ENCODE measurements around the gene TRIM26.
"Not testable (repeated sequence)": the region's sequence is repeated elsewhere in the genome, so short reads cannot be mapped to it uniquely, and the experiment has no call there.

The TRIM26 gene

DNA sequence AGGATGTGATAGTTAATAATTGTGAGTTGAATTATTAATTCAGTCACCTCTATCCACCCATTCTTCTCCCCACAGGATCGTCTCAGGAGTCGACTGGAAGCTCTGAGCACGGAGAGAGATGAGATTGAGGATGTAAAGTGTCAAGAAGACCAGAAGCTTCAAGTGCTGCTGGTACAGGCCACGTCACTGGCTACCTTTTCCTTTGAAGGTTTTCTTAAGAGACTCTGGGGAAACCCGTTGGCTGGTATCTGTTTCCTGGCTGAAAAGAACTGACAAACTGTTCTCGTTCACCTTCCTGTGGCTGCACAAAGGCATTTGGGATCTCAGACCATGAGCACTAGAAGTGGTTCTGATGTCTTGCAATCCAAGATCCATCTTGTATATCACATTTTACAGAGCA lies 46.1 kb downstream of the TRIM26 start:
- Mint-ChIP-seq H3K36me3 (no peaks in the 10 kb centered on the region), H3K27ac (no peak overlapping the region), H3K4me3 (no peak overlapping the region), H3K9me3 (no peaks in the 10 kb centered on the region), H3K27me3 (peaks cover 81% of the 10 kb centered on the region), H3K4me1 (peaks cover 13% of the 10 kb centered on the region)
- no peak for ATAC-seq

DNA sequence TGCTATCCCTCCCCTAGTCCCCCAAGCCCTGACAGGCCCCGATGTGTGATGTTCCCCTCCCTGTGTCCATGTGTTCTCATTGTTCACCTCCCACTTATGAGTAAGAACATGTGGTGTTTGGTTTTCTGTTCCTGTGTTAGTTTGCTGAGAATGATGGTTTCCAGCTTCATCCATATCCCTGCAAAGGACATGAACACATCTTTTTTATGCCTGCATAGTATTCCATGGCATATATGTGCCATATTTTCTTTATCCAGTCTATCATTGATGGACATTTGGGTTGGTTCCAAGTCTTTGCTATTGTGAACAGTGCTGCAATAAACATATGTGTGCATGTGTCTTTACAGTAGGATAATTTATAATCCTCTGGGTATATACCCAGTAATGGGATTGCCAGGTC lies 48.0 kb downstream of the TRIM26 start:
- not testable (repeated sequence) for H3K9me3 Mint-ChIP-seq, H3K36me3 Mint-ChIP-seq, ATAC-seq, H3K4me1 Mint-ChIP-seq, H3K4me3 Mint-ChIP-seq, H3K27ac Mint-ChIP-seq
- peaks cover 63% of the 10 kb centered on the region for H3K27me3 Mint-ChIP-seq

DNA sequence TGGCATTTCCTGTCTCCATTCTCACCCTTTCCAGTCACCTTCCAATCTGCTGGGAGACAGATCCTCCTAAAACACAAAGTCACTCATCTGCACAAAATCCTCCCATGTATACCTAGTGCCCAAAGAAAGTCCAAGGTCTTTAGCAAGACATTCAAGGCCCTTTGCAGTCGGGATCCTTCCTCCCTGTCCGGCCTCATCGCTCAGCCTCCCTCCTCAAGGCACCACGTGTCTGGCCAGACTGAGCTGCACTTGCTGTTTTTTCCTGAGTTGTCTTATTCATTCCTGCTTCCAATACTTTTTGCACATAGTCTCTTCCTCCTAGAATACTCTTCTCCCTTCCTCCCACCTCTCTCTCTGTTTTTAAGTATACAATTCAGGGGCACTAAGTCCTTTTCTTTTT lies 48.5 kb downstream of the TRIM26 start:
- Mint-ChIP-seq H3K4me1 (no peaks in the 10 kb centered on the region), H3K27ac (no peak overlapping the region), H3K9me3 (no peaks in the 10 kb centered on the region), H3K4me3 (no peak overlapping the region), H3K36me3 (no peaks in the 10 kb centered on the region), H3K27me3 (peaks cover 57% of the 10 kb centered on the region)
- ATAC-seq: no peak

DNA sequence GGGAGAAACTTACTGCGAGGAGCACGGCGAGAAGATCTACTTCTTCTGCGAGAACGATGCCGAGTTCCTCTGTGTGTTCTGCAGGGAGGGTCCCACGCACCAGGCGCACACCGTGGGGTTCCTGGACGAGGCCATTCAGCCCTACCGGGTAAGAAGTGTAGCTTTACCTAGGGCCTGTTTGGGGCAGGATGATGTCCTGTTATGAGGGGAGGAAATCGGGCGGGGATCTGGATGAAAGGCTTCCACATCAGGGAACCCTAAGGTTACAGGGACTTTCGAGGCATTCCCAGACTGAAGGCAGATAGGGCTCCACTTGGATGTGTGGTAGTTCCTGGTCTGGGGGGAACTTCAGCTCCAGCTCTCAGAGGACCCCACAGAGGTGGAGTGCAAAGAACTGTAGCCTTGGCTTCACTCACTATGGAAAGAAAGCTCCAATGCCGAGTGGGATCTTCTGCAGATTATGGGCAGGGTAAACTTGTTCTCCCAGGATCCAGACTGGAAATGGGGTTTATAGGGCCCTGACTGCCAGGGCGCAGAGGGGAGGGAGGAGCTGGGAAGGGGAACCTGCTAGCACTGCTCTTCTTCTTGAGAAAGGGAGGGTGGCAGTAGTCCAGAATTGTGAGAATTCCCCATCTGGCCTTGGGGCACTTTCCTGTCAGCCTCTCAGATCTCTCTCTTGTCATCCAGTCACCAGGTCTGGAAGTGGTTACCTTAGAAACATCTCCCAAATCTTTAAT lies 49.1 kb downstream of the TRIM26 start:
- Mint-ChIP-seq H3K27me3 (peaks cover 51% of the 10 kb centered on the region), H3K36me3 (no peaks in the 10 kb centered on the region), H3K4me3 (no peak overlapping the region), H3K4me1 (no peaks in the 10 kb centered on the region), H3K9me3 (no peaks in the 10 kb centered on the region), H3K27ac (no peak overlapping the region)
- ATAC-seq: no peak

DNA sequence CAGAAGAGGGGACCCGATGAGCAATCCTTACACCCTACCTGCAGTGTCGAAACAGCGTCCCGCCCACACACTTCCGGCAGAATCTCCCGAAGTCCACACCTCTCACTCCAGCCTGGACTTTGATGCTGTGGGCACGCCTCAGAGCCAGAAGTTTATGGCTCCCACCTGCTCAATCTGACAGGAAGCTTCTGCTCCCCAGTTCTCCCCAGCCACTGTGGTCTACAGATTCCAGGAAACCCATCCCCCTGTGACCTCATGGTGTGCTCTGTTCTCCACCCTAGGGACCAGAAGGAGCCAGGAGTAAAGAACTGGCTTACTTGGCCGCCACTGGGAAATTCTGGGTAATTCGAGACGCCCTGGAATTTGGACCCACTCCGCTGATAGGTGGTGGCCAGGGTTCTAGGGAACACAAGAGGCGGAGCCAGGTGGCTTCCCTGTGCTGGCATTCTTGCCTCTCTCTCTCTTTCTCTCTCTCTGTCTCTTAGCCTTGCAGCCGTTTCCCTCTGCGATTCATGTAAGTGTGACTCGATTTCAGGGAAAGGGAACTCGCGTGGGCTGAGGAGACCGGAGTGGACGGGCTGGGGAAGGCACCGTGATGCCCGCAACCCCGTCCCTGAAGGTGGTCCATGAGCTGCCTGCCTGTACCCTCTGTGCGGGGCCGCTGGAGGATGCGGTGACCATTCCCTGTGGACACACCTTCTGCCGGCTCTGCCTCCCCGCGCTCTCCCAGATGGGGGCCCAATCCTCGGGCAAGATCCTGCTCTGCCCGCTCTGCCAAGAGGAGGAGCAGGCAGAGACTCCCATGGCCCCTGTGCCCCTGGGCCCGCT lies 49.9 kb downstream of the TRIM26 start, which contains the start of gene TRIM15:
Gene TRIM15, plus strand, starts transcription at position 457 of the 828 bp plus-strand sequence. Its CDS starts 139 bp downstream, at position 596.
- Mint-ChIP-seq H3K9me3 (no peaks in the 10 kb centered on the region), H3K4me1 (peaks cover 6% of the 10 kb centered on the region), H3K36me3 (no peaks in the 10 kb centered on the region), H3K27ac (no peak within 1 kb of the TSS), H3K27me3 (peaks cover 43% of the 10 kb centered on the region), H3K4me3 (no peak within 1 kb of the TSS)
- ATAC-seq: no peak

DNA sequence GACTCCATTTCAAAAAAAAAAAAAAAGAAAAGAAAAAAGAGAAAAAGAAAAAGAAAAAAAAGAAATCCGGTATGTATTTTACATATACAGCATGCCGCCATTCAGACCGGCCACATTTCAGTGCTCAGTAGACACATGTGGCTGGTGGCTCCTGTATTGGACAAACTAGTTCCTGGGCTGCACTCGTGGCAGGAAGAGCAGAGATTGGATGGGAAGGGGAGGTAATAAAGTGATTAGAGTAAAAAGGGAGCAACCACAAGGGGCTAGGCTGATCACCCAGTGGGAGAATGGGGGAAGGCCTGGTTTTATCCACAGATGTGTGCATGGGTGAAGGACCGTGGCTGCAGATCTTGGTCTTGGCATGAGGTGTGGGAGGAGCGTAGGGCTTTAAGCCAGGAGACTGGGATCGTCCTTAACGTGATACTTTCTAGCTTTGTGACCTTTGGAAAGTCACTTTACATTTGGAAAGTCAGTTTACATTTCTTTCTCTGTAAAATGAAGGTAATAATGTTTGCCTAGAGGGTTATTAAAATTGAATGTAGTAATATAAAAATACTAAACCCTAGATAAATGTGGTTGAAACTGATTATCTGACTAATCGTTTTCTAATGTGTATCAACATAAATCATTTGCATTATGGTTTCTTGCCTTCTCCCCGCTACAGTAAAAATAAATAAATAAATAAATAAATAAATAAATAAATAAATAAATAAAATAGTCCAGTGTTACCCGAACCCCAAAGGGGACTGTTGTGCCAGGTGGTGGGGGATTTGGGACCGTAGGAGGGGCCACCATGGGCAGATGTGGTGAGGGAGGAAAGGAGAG lies 50.7 kb downstream of the TRIM26 start:
- no peak overlapping the region for H3K4me3 Mint-ChIP-seq
- H3K9me3 Mint-ChIP-seq: no peaks in the 10 kb centered on the region
- peak; percentile 35 for ATAC-seq
- no peak overlapping the region for H3K27ac Mint-ChIP-seq
- no peaks in the 10 kb centered on the region for H3K36me3 Mint-ChIP-seq
- H3K4me1 Mint-ChIP-seq: peaks cover 10% of the 10 kb centered on the region
- H3K27me3 Mint-ChIP-seq: peaks cover 35% of the 10 kb centered on the region

DNA sequence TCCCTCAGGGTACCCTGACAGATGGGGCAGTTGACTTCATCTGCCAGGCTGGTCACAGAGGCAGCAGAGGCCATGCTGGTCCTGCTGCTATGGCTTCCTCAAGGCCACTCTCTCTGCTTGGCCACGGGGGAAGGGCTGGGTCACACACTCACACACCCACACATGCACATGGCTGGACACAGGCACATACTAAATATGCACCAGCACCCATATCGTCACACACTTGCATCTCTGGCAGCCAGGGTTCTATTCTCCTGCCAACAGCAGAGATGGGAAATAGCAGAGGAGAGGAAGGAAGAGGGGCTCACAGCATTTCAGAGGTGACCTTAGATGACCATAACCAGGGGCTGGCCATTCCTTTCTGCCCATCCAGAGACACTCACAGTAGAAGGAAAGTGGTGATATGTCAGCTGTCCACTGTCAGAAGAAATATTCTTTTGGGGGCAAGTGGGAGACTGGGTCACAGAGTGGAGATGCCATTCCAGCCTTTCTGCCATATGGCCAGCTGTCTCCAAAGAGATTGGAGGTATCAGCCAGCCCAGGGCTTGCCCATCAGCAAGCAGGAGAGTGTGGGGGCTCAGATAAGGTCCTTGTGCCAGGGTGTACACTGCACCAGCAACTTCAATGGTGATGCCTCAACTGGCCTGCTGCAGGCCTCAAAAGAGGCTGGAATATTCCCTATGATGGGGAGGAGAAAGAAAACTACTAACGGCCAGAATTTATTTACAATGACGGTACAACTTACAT lies 52.2 kb downstream of the TRIM26 start, which contains the start of gene TRIM10:
Gene TRIM10, minus strand, starts transcription at position 427 of the 747 bp plus-strand sequence. Its CDS starts 353 bp downstream, at position 74.
- Mint-ChIP-seq H3K4me1 (peaks cover 10% of the 10 kb centered on the region), H3K27me3 (peaks cover 25% of the 10 kb centered on the region), H3K36me3 (no peaks in the 10 kb centered on the region), H3K4me3 (no peak within 1 kb of the TSS), H3K9me3 (no peaks in the 10 kb centered on the region), H3K27ac (no peak within 1 kb of the TSS)
- no peak for ATAC-seq

DNA sequence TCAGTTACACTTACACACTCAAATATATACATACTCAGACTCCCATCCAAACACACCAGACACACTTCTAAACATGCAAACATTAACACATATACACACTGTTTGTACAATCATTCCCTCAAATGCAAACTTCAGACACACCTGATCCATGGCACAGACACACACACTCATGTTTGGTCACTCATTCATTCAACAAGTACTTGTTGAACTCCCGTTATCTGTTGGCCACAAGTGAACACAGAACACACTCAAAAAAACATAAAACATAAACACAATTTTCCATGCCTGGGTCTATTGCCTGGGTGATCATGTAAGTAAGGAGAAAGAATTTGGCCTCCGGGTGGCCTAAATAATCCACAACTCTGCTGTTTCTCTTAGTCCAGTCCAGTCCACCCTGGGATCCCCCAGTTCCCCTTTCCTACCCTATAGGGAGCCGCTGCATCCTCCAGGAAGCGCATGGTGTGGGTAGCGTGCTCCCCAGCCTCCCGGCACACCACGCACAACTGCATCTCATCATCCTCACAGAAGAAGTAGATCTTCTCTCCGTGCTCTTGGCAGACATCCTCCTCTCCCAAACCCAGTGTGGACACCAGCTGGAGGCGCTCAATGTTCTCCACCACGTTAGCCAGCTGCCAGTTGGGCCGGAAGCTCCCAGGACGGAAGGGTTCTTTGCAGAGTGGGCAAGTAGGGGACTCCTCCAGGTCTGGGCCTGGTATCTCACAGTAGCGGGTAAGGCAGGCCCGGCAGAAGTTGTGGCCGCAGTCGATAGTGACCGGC lies 53.0 kb downstream of the TRIM26 start:
- no peaks in the 10 kb centered on the region for H3K36me3 Mint-ChIP-seq
- H3K27ac Mint-ChIP-seq: no peak overlapping the region
- H3K4me3 Mint-ChIP-seq: no peak overlapping the region
- peaks cover 23% of the 10 kb centered on the region for H3K27me3 Mint-ChIP-seq
- H3K4me1 Mint-ChIP-seq: peaks cover 10% of the 10 kb centered on the region
- no peak for ATAC-seq
- H3K9me3 Mint-ChIP-seq: no peaks in the 10 kb centered on the region

DNA sequence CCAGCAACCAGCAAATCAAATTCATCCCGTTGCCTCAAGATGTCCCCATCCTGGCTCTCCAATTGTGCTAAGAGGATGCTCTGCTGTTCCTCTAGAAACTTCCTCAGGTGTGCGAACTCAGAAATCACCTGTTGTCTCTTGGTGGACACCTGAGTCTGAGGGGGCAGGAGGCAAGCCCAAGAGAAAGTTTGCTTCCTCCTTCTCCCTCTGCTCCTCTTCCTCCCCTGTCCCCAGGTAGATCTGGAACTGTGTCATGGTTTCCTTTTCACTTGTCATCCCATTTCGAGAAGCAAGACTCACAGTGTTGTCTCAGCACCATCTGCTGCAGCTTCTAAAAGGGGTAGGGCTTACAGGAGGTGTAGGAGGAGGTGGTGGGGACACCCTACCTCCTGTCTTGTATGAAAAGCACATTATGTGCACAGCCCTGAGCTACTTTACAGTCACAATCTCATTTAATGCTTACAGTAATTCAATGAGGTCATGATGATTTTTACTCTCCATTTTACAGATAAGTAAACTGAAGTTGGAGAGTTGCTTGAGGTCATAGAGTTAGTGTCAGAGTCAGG lies 54.6 kb downstream of the TRIM26 start:
- H3K27ac Mint-ChIP-seq: no peak overlapping the region
- H3K4me3 Mint-ChIP-seq: no peak overlapping the region
- peaks cover 23% of the 10 kb centered on the region for H3K27me3 Mint-ChIP-seq
- ATAC-seq: no peak
- no peaks in the 10 kb centered on the region for H3K36me3 Mint-ChIP-seq
- no peaks in the 10 kb centered on the region for H3K9me3 Mint-ChIP-seq
- peaks cover 10% of the 10 kb centered on the region for H3K4me1 Mint-ChIP-seq

DNA sequence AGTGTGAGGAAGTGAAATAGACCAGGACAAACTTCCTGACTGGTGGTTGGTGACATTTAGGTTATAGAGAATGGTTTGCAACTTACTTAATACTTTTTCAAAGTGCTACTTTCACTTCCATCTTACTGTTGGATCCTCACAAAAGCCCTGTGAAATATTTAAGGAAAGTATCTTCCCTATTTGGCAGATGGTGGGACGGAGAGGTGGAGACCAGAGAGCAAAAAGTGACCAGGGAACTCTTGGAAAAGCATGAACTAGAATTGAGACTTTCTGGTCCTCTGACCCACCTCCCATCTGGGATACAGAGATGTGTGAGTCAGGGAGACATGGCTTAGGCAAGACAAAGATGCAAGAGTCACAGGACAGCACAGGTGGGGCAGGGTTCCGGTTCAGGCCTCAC lies 55.2 kb downstream of the TRIM26 start:
- Mint-ChIP-seq H3K27me3 (peaks cover 23% of the 10 kb centered on the region), H3K4me3 (no peak overlapping the region), H3K36me3 (no peaks in the 10 kb centered on the region), H3K9me3 (no peaks in the 10 kb centered on the region), H3K27ac (no peak overlapping the region), H3K4me1 (peaks cover 10% of the 10 kb centered on the region)
- no peak for ATAC-seq

DNA sequence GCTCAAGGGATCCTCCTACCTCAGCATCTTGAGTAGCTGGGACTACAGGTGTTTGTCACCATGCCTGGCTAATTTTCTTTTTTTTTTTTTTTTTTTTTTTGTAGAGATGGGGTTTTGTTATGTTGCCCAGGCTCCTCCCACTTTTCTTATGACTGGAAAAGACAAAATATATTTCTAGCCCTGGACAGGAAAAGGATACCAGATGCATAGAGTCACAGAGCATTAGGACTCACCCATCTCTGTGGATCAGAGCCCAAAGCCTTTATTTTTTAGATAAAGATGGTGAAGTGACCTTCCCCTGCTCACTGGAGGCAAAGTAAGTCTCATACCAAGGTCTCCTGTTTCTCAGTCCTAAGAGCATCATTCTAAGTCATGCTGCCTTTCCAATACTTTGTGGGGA lies 55.6 kb downstream of the TRIM26 start:
- H3K4me1 Mint-ChIP-seq: peaks cover 10% of the 10 kb centered on the region
- no peak for ATAC-seq
- no peak overlapping the region for H3K27ac Mint-ChIP-seq
- H3K36me3 Mint-ChIP-seq: no peaks in the 10 kb centered on the region
- H3K9me3 Mint-ChIP-seq: no peaks in the 10 kb centered on the region
- peaks cover 26% of the 10 kb centered on the region for H3K27me3 Mint-ChIP-seq
- H3K4me3 Mint-ChIP-seq: no peak overlapping the region

DNA sequence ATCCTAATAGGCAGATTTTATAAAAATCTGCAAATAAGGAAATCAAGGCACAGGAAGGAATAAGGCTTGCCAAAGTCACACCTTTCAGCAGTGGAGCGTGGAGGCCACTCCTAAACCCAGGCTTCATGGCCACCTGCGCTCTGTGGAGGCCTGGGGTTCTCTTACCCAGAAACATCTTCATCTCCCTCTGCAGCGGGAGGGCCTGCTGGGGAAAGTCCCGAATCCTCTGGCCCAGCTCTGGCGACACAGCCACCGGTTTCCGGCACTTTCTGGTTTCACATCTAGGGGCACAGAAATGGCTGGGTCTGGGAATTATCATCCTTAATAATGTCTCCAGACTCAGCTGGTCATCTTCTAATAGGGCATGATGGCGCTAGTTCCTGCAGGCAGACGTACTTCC lies 56.4 kb downstream of the TRIM26 start:
- Mint-ChIP-seq H3K27me3 (peaks cover 26% of the 10 kb centered on the region), H3K27ac (no peak overlapping the region), H3K4me3 (no peak overlapping the region), H3K36me3 (no peaks in the 10 kb centered on the region), H3K4me1 (peaks cover 10% of the 10 kb centered on the region), H3K9me3 (no peaks in the 10 kb centered on the region)
- no peak for ATAC-seq

DNA sequence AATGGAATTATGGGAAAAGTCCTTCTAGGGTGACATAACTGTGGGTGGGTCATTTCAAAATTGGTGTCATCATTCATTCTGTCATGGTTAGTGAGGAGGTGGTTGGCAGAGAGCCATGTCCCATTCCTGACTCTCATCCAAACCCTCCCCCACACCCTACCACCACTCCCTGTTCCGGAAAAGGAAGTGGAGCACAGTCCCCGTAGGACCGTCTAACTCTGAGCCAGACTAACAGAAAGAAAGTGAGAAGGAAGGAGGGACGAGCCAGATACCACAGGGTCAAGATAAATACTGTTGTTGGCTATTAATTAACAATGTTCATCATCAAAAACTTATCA lies 57.0 kb downstream of the TRIM26 start:
- Mint-ChIP-seq H3K4me3 (no peak overlapping the region), H3K36me3 (no peaks in the 10 kb centered on the region), H3K9me3 (no peaks in the 10 kb centered on the region), H3K27ac (no peak overlapping the region), H3K4me1 (peaks cover 10% of the 10 kb centered on the region), H3K27me3 (peaks cover 26% of the 10 kb centered on the region)
- no peak for ATAC-seq

Measured in stimulated activated memory B cell treated with anti-CD40 and anti-IgM and Interleukin-4, amounts not matched to agents 10 μg/mL and 1 μg/mL and 100 μg/mL, for 72 hours (primary cell).